ENCODE data around the gene DCXR. TPM values are rescaled to one million over a fixed set of nuclear protein-coding genes. Genes with fewer than 3 reads are reported as not detected.
A peak's percentile ranks its signal among the peaks of the same experiment; 100 is the strongest.

The DCXR gene
- total and polyA plus RNA-seq, 2 of the 13 experiments (the other 11 are each of a cell fraction or from before 2014, with no cell fraction given), result 287 to 311 TPM

DNA sequence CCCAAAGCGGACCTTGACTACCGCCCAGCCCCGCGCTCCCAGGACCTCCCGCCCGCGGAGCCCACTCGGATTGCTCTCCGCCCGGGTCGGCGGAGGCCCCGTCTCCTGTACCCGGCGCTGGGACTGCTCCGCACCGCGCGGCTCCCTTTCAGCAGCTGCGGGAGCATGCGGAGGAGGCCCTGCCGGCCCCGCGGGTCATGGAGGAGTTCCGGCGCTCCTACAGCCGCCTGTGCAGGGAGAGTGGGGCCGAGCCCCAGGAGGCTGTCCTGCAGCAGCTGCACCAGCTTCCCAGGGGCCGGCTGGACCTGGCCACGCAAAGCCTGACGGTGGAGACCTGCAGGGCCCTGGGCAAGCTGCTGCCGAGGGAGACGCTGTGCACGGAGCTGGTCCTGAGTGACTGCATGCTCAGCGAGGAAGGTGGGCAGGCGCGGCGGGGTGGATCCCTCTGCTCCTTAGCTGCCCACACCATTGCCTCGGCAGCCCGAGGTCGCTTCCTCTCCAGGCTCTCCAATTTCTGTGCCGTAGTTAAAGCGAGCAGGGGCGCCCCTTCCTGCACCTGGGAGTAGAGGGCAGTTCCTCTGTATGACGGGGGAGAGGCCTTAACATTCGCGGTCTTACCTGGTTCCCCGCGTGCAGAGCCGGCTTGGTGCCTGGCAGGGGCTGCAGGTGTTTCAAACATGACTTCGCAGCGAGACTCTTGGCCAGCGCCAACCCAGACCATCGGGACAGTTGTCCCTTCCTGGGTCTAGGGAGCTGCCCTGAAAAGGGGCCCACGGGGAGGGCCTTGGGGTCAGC lies 13.9 kb downstream of the DCXR start (continued):
- TF ChIP-seq, protein P1, sequence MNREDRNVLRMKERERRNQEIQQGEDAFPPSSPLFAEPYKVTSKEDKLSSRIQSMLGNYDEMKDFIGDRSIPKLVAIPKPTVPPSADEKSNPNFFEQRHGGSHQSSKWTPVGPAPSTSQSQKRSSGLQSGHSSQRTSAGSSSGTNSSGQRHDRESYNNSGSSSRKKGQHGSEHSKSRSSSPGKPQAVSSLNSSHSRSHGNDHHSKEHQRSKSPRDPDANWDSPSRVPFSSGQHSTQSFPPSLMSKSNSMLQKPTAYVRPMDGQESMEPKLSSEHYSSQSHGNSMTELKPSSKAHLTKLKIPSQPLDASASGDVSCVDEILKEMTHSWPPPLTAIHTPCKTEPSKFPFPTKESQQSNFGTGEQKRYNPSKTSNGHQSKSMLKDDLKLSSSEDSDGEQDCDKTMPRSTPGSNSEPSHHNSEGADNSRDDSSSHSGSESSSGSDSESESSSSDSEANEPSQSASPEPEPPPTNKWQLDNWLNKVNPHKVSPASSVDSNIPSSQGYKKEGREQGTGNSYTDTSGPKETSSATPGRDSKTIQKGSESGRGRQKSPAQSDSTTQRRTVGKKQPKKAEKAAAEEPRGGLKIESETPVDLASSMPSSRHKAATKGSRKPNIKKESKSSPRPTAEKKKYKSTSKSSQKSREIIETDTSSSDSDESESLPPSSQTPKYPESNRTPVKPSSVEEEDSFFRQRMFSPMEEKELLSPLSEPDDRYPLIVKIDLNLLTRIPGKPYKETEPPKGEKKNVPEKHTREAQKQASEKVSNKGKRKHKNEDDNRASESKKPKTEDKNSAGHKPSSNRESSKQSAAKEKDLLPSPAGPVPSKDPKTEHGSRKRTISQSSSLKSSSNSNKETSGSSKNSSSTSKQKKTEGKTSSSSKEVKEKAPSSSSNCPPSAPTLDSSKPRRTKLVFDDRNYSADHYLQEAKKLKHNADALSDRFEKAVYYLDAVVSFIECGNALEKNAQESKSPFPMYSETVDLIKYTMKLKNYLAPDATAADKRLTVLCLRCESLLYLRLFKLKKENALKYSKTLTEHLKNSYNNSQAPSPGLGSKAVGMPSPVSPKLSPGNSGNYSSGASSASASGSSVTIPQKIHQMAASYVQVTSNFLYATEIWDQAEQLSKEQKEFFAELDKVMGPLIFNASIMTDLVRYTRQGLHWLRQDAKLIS (CRISPR knock-in tag; IDR thresholded peaks at IDR 0.05), result 0 out of 2 replicates have a peak, but pooled peaks have one; percentile 48
- TF ChIP-seq ZNF83 (CRISPR knock-in tag; IDR thresholded peaks at IDR 0.05; ENCODE audit: borderline replicate concordance), result peak; percentile 15; the same call in 1 of the 2 replicates
- 0 out of 2 replicates have a peak, but pooled peaks have one; percentile 17 for TF ChIP-seq RELA (CRISPR knock-in tag; IDR thresholded peaks at IDR 0.05)
- TF ChIP-seq, protein P2, sequence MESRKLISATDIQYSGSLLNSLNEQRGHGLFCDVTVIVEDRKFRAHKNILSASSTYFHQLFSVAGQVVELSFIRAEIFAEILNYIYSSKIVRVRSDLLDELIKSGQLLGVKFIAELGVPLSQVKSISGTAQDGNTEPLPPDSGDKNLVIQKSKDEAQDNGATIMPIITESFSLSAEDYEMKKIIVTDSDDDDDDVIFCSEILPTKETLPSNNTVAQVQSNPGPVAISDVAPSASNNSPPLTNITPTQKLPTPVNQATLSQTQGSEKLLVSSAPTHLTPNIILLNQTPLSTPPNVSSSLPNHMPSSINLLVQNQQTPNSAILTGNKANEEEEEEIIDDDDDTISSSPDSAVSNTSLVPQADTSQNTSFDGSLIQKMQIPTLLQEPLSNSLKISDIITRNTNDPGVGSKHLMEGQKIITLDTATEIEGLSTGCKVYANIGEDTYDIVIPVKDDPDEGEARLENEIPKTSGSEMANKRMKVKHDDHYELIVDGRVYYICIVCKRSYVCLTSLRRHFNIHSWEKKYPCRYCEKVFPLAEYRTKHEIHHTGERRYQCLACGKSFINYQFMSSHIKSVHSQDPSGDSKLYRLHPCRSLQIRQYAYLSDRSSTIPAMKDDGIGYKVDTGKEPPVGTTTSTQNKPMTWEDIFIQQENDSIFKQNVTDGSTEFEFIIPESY (CRISPR knock-in tag; IDR thresholded peaks at IDR 0.05), result no peak
- TF ChIP-seq ZC3H13 (CRISPR knock-in tag; IDR thresholded peaks at IDR 0.05), result peak; percentile 84
- peak; percentile 47; the same call in 1 of the 2 replicates for TF ChIP-seq TBX2 (CRISPR knock-in tag; IDR thresholded peaks at IDR 0.05; ENCODE audit: borderline replicate concordance)
- TF ChIP-seq, protein P3, sequence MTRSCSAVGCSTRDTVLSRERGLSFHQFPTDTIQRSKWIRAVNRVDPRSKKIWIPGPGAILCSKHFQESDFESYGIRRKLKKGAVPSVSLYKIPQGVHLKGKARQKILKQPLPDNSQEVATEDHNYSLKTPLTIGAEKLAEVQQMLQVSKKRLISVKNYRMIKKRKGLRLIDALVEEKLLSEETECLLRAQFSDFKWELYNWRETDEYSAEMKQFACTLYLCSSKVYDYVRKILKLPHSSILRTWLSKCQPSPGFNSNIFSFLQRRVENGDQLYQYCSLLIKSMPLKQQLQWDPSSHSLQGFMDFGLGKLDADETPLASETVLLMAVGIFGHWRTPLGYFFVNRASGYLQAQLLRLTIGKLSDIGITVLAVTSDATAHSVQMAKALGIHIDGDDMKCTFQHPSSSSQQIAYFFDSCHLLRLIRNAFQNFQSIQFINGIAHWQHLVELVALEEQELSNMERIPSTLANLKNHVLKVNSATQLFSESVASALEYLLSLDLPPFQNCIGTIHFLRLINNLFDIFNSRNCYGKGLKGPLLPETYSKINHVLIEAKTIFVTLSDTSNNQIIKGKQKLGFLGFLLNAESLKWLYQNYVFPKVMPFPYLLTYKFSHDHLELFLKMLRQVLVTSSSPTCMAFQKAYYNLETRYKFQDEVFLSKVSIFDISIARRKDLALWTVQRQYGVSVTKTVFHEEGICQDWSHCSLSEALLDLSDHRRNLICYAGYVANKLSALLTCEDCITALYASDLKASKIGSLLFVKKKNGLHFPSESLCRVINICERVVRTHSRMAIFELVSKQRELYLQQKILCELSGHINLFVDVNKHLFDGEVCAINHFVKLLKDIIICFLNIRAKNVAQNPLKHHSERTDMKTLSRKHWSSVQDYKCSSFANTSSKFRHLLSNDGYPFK (CRISPR knock-in tag; IDR thresholded peaks at IDR 0.05; ENCODE audit: borderline replicate concordance), result peak; percentile 53; the same call in 1 of the 2 replicates
- 0 out of 2 replicates have a peak, but pooled peaks have one; percentile 23 for TF ChIP-seq SMAD3 (CRISPR knock-in tag; IDR thresholded peaks at IDR 0.05)
- 0 out of 2 replicates have a peak, but pooled peaks have one; percentile 35 for TF ChIP-seq MED13 (CRISPR knock-in tag; IDR thresholded peaks at IDR 0.05)
- TF ChIP-seq ZNF468 (CRISPR knock-in tag; IDR thresholded peaks at IDR 0.05), result peak; percentile 24; the same call in 1 of the 2 replicates
- TF ChIP-seq, protein P4, sequence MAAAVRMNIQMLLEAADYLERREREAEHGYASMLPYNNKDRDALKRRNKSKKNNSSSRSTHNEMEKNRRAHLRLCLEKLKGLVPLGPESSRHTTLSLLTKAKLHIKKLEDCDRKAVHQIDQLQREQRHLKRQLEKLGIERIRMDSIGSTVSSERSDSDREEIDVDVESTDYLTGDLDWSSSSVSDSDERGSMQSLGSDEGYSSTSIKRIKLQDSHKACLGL (CRISPR knock-in tag; IDR thresholded peaks at IDR 0.05), result peak; percentile 65; the same call in 1 of the 2 replicates
- TF ChIP-seq, protein P5, sequence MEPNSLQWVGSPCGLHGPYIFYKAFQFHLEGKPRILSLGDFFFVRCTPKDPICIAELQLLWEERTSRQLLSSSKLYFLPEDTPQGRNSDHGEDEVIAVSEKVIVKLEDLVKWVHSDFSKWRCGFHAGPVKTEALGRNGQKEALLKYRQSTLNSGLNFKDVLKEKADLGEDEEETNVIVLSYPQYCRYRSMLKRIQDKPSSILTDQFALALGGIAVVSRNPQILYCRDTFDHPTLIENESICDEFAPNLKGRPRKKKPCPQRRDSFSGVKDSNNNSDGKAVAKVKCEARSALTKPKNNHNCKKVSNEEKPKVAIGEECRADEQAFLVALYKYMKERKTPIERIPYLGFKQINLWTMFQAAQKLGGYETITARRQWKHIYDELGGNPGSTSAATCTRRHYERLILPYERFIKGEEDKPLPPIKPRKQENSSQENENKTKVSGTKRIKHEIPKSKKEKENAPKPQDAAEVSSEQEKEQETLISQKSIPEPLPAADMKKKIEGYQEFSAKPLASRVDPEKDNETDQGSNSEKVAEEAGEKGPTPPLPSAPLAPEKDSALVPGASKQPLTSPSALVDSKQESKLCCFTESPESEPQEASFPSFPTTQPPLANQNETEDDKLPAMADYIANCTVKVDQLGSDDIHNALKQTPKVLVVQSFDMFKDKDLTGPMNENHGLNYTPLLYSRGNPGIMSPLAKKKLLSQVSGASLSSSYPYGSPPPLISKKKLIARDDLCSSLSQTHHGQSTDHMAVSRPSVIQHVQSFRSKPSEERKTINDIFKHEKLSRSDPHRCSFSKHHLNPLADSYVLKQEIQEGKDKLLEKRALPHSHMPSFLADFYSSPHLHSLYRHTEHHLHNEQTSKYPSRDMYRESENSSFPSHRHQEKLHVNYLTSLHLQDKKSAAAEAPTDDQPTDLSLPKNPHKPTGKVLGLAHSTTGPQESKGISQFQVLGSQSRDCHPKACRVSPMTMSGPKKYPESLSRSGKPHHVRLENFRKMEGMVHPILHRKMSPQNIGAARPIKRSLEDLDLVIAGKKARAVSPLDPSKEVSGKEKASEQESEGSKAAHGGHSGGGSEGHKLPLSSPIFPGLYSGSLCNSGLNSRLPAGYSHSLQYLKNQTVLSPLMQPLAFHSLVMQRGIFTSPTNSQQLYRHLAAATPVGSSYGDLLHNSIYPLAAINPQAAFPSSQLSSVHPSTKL (CRISPR knock-in tag; IDR thresholded peaks at IDR 0.05), result no peak
